ENCODE data around the gene PRKCA.

PRKCA gene

DNA sequence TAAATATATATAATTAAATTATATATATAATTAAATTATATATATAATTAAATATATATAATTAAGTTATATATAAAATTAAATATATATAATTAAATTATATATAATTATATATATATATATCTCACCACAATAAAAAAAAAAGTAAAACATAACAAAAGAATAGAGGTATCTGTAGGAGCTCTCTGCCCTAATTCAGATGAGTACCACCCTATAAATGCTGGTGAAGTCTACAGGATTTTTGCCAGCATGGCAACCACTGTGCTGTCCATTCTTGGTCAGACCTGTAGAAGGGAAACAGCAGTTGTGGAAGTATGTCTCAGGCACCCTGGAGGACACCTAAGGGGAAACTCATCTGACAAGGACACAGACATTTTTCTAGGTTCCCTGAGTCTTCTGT lies 259.7 kb downstream of the PRKCA start:
- Histone ChIP-seq H3K27ac (ENCODE audit: low read depth, low read length) (no peak overlapping the region), H3K27me3 (ENCODE audit: control insufficient read depth, insufficient read depth, low read length) (no peaks in the 10 kb centered on the region), H3K36me3 (ENCODE audit: control insufficient read depth, insufficient read depth, low read length) (no peaks in the 10 kb centered on the region), H3K4me3 (ENCODE audit: low read length) (no peak overlapping the region), H3K9ac (ENCODE audit: low read length) (no peak overlapping the region), H3K4me1 (ENCODE audit: control insufficient read depth, insufficient read depth, low read length) (peaks cover 2% of the 10 kb centered on the region)

DNA sequence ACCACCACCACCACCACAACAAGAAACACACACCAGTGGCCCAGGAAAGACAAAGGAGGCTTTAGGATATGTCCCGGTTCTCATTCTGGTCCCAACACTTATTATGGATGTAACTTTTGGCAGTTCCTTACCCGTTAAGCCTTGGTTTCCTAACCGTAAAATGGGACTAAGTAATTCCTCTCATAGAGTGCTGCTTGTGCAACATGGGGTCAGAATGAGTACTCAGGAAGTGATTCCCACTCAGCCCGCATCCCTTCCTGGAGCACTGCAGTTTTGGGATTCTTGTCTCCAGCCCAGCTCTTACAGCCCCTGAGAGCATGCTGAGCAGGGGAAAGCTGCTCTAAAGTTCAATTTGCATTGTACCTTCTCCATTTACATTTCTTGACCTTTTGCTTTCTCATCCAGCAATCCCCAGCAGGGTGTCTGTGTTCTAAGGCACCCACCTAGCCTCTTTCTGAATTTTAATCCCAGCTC lies 262.6 kb downstream of the PRKCA start:
- no peak overlapping the region for H3K9ac ChIP-seq (ENCODE audit: low read length)
- no peak overlapping the region for H3K27ac ChIP-seq (ENCODE audit: low read depth, low read length)
- H3K36me3 ChIP-seq (ENCODE audit: control insufficient read depth, insufficient read depth, low read length) = no peaks in the 10 kb centered on the region
- H3K4me3 ChIP-seq (ENCODE audit: low read length) = no peak overlapping the region
- peaks cover 4% of the 10 kb centered on the region for H3K4me1 ChIP-seq (ENCODE audit: control insufficient read depth, insufficient read depth, low read length)
- no peaks in the 10 kb centered on the region for H3K27me3 ChIP-seq (ENCODE audit: control insufficient read depth, insufficient read depth, low read length)

DNA sequence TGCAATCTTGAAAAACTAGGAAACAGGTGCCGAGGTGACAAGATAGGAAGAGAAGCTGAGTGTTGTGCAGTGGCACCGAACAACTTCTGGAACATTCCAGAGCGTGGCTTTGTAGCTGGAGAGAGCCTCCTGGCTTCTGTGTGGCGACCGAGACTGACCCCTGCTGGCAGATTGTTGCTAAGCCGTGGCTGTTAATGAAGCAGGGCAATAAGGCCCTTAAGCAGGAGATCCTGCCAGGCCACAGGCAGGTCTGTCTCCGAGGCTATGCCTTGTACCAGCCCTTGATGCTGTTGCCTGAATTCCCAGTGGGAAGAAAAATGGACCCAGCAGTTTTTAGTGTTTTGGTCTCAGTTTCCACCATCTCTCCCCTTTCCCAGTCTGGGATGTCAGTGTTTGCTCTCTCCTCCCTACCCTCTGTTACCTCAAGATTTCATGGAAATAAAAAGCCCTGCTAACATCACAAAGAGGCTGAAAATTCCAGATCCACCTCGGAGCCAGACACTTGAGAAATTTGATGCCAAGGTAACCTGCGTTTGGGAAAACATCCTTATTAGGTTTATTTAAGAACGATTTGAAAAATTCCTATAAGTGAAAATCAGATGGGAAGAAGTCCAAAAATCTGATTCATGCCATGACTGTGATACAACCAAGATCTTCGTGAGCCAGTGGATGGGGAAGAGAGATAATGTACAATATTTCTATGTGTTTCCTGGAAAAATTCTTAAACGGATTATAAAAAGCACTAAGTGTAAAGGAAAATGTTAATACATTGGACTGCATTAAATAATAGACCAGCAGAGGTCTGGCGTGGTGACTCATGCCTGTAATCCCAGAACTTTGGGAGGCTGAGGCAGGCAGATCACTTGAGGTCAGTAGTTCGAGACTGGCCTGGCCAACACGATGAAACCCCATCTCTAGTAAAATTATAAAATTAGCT lies 265.1 kb downstream of the PRKCA start:
- no peak overlapping the region for H3K27ac ChIP-seq (ENCODE audit: low read depth, low read length)
- no peaks in the 10 kb centered on the region for H3K27me3 ChIP-seq (ENCODE audit: control insufficient read depth, insufficient read depth, low read length)
- H3K9ac ChIP-seq (ENCODE audit: low read length) = no peak overlapping the region
- H3K4me3 ChIP-seq (ENCODE audit: low read length) = no peak overlapping the region
- H3K4me1 ChIP-seq (ENCODE audit: control insufficient read depth, insufficient read depth, low read length) = peaks cover 4% of the 10 kb centered on the region
- H3K36me3 ChIP-seq (ENCODE audit: control insufficient read depth, insufficient read depth, low read length) = no peaks in the 10 kb centered on the region

DNA sequence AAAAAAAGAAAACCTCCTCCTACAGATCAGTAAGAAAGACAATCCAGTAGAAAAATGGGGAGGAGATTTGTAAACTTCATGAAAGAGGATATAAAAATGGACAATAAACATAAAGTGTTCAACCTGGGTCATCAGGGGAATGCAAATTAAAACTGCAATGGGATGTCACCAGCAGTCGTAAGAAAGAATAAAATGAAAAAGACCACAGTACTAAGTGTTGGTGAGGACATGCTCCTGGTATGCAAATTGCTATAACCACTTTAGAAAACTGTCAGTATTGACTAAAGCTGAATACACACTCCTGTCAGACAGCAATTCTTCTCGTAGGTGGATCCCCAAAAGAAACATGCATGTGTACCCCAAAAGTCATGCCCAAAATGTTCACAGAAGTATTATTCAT lies 267.2 kb downstream of the PRKCA start:
- Histone ChIP-seq H3K4me1 (ENCODE audit: control insufficient read depth, insufficient read depth, low read length) (peaks cover 4% of the 10 kb centered on the region), H3K36me3 (ENCODE audit: control insufficient read depth, insufficient read depth, low read length) (no peaks in the 10 kb centered on the region), H3K4me3 (ENCODE audit: low read length) (no peak overlapping the region), H3K9ac (ENCODE audit: low read length) (no peak overlapping the region), H3K27ac (ENCODE audit: low read depth, low read length) (no peak overlapping the region), H3K27me3 (ENCODE audit: control insufficient read depth, insufficient read depth, low read length) (no peaks in the 10 kb centered on the region)

DNA sequence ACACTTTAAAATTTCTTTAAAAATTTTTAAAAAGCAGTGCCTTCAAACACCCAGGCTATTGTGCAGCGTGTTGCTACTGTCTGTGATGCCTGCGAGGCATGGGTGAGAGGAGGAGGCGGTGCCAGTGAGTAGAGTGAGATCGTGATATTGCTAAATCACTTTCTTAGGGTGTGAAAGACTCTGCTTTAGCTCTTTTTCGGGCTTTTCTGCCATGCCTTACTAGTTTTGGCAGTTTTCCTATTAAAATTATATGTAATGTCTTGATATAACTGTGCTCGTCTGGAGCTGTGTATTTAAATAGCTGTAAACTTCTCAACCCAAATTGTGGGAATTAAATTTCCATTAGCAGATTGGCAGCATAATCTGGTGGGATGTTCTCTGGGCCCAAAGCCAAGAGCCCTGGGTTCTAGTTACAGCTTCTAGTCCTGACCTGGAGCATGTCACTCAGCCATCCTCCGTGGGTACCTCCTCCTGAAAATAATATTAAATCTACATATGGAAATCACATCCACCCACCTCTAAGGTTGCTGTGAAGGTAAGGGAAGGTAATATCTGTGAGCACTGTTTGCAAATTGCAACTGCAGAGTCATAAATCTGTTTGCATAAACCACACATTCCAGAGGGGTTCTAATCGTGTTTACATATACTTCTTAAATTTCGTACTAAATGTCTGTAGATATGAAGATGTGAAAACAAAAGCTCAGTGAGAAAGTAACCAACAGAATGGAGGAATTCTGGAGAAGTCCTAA lies 268.2 kb downstream of the PRKCA start:
- Histone ChIP-seq H3K27ac (ENCODE audit: low read depth, low read length) (no peak overlapping the region), H3K4me3 (ENCODE audit: low read length) (no peak overlapping the region), H3K9ac (ENCODE audit: low read length) (no peak overlapping the region), H3K36me3 (ENCODE audit: control insufficient read depth, insufficient read depth, low read length) (no peaks in the 10 kb centered on the region), H3K27me3 (ENCODE audit: control insufficient read depth, insufficient read depth, low read length) (no peaks in the 10 kb centered on the region), H3K4me1 (ENCODE audit: control insufficient read depth, insufficient read depth, low read length) (peaks cover 4% of the 10 kb centered on the region)

DNA sequence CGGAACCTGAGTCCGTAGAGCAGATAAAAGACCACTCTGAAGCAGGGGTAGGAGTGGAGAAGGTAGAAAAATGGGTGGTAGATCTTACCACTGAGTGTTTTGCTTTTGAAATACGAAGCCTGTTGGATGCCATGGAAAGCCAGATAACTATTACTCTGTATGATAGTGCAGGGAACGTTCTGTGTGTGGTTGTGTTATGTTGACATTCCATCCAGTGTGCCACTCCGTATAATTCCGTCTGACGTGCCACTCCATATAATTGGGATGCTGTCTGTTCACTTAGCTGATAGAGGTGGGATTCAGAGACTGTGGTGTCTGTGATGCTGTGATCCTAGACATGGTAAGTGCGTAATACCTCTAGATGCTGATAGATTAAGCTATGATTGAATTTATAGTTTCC lies 269.3 kb downstream of the PRKCA start:
- H3K27ac ChIP-seq (ENCODE audit: low read depth, low read length) = no peak overlapping the region
- H3K4me3 ChIP-seq (ENCODE audit: low read length) = no peak overlapping the region
- H3K4me1 ChIP-seq (ENCODE audit: control insufficient read depth, insufficient read depth, low read length) = peaks cover 4% of the 10 kb centered on the region
- no peaks in the 10 kb centered on the region for H3K27me3 ChIP-seq (ENCODE audit: control insufficient read depth, insufficient read depth, low read length)
- H3K9ac ChIP-seq (ENCODE audit: low read length) = no peak overlapping the region
- no peaks in the 10 kb centered on the region for H3K36me3 ChIP-seq (ENCODE audit: control insufficient read depth, insufficient read depth, low read length)

DNA sequence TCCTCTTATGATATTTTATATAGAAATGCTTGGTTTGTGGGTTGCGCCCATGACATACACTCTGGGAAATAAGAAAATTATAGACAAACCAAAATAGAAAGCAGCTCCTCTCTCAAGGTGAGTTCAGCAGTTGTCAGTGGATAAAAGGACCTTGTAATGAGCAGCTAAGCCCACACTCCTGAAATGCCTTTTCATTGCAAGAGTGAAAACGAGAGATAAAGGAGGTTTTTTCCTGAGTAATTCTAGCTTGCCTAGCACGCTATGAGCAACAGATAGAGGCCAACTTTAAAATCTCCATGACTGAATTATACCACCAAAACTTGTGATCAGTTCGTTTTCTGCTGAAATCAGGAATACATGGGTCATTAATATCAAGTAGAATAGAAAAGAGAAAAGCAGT lies 270.7 kb downstream of the PRKCA start:
- H3K27ac ChIP-seq (ENCODE audit: low read depth, low read length) = no peak overlapping the region
- no peaks in the 10 kb centered on the region for H3K4me1 ChIP-seq (ENCODE audit: control insufficient read depth, insufficient read depth, low read length)
- H3K9ac ChIP-seq (ENCODE audit: low read length) = no peak overlapping the region
- no peaks in the 10 kb centered on the region for H3K36me3 ChIP-seq (ENCODE audit: control insufficient read depth, insufficient read depth, low read length)
- no peaks in the 10 kb centered on the region for H3K27me3 ChIP-seq (ENCODE audit: control insufficient read depth, insufficient read depth, low read length)
- H3K4me3 ChIP-seq (ENCODE audit: low read length) = no peak overlapping the region

DNA sequence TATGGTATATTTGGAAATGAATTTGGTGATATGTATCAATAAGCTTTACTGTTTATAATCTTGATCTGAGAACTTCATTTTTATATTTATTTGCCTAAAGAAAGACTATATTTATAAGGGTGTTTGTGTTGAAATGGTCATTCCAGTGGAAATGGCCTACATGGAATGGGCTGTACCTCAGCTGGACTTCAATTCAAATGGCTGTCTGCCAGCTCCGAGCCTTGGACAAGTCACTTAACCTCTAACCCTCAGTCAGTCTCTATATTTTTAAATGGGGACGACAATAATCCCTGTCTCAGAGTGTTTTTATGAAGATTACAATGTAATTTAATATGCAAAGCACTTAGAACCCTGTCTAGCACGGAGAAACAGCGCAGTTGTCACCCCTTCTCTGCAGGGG lies 271.7 kb downstream of the PRKCA start:
- no peak overlapping the region for H3K9ac ChIP-seq (ENCODE audit: low read length)
- H3K4me3 ChIP-seq (ENCODE audit: low read length) = no peak overlapping the region
- H3K27me3 ChIP-seq (ENCODE audit: control insufficient read depth, insufficient read depth, low read length) = no peaks in the 10 kb centered on the region
- H3K27ac ChIP-seq (ENCODE audit: low read depth, low read length) = no peak overlapping the region
- H3K4me1 ChIP-seq (ENCODE audit: control insufficient read depth, insufficient read depth, low read length) = no peaks in the 10 kb centered on the region
- no peaks in the 10 kb centered on the region for H3K36me3 ChIP-seq (ENCODE audit: control insufficient read depth, insufficient read depth, low read length)

DNA sequence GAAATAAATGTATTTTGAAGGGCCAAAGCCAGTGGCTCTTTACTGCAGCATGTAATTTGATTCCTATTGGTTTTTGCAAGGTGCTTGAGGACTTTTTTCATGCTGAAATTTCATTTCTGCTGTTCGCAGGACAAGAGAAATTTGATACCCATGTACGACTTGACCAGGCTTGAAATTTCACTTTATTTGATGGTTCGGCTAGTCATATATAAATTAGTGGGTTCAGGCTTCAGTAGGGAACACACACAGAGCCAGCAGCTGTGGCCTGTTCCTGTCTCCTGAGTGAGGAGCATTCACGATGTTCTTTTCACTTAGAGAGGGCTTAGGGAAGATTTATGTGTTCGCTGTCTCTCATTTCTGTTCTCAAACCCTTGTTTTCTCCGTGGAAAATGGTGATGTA lies 274.1 kb downstream of the PRKCA start:
- H3K4me1 ChIP-seq (ENCODE audit: control insufficient read depth, insufficient read depth, low read length) = peaks cover 5% of the 10 kb centered on the region
- H3K27ac ChIP-seq (ENCODE audit: low read depth, low read length) = no peak overlapping the region
- H3K36me3 ChIP-seq (ENCODE audit: control insufficient read depth, insufficient read depth, low read length) = no peaks in the 10 kb centered on the region
- no peaks in the 10 kb centered on the region for H3K27me3 ChIP-seq (ENCODE audit: control insufficient read depth, insufficient read depth, low read length)
- H3K9ac ChIP-seq (ENCODE audit: low read length) = no peak overlapping the region
- no peak overlapping the region for H3K4me3 ChIP-seq (ENCODE audit: low read length)

DNA sequence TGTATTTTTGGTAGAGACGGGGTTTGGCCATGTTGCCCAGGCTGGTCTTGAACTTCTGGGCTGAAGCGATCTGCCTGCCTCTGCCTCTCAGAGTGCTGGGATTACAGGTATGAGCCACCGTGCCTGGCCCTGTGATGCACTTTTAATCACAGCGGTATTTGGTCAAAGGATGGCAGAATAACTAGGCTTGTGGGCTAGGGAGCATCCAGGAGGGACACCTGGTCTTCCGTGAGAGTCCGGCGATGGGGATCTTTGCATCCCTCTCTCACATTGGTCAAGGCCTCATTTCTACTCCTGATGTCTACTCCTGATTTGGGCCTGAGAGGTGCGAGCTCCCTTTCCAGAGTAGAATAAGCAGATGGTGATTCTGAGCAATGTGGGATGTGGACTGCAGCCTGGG lies 274.6 kb downstream of the PRKCA start:
- Histone ChIP-seq H3K9ac (ENCODE audit: low read length) (no peak overlapping the region), H3K27ac (ENCODE audit: low read depth, low read length) (no peak overlapping the region), H3K36me3 (ENCODE audit: control insufficient read depth, insufficient read depth, low read length) (peaks cover 2% of the 10 kb centered on the region), H3K27me3 (ENCODE audit: control insufficient read depth, insufficient read depth, low read length) (no peaks in the 10 kb centered on the region), H3K4me1 (ENCODE audit: control insufficient read depth, insufficient read depth, low read length) (peaks cover 5% of the 10 kb centered on the region), H3K4me3 (ENCODE audit: low read length) (no peak overlapping the region)

DNA sequence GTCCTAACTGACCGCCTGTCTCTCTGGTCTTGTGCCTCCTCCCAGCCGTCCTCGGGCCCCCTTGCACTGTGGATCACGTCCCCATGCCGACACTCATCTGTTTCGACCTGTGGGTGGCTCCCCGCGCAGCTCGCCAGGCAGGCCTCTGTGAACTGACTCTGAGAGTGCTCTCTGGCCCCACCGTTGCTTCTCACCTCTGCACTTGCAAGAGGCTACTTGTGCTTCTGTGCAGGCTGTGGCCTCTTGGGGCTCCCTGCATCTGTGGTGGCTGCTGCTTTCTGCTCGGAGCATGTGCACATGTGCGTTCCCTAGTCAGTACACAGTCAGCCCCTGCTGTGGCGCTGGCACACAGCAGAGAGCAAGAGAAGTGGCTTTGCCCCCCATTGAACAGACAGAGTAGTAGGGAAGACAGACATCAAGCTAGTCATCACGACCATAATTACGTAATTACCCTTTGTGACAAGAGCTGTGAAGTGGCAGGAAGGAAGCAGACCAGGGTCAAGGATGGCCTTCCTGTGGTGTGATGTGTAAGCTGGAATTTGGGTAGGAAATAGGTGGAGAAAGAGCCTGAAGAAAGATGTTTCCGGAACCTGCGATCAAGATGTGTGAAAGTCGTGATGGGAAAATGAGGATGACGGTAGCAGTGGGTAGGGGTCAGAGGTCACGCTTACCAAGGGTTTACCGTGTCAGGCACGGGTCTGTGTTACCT lies 276.5 kb downstream of the PRKCA start:
- H3K27ac ChIP-seq (ENCODE audit: low read depth, low read length) = no peak overlapping the region
- peaks cover 7% of the 10 kb centered on the region for H3K4me1 ChIP-seq (ENCODE audit: control insufficient read depth, insufficient read depth, low read length)
- H3K27me3 ChIP-seq (ENCODE audit: control insufficient read depth, insufficient read depth, low read length) = no peaks in the 10 kb centered on the region
- H3K4me3 ChIP-seq (ENCODE audit: low read length) = no peak overlapping the region
- H3K36me3 ChIP-seq (ENCODE audit: control insufficient read depth, insufficient read depth, low read length) = peaks cover 2% of the 10 kb centered on the region
- H3K9ac ChIP-seq (ENCODE audit: low read length) = no peak overlapping the region

DNA sequence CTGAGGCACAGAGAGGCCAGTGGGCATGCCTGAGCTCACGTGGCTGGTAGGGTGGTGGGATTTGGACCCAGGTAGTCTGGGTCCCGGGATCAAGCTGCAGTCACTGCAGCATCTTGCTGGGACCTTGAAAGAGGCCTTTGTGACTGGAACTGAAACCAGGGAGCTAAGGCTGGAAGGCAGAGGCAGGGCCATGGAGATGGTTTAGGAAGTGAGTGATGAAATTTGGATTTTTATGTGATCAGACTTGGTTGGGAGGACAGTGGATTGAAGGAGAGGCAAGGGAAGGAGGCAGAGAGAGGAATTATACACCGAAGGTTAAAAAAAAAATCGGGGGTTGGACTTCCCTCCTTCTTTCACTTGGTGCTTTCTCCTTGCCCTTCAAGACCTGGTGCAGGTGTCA lies 277.1 kb downstream of the PRKCA start:
- peaks cover 2% of the 10 kb centered on the region for H3K36me3 ChIP-seq (ENCODE audit: control insufficient read depth, insufficient read depth, low read length)
- H3K27me3 ChIP-seq (ENCODE audit: control insufficient read depth, insufficient read depth, low read length) = no peaks in the 10 kb centered on the region
- H3K4me1 ChIP-seq (ENCODE audit: control insufficient read depth, insufficient read depth, low read length) = peaks cover 7% of the 10 kb centered on the region
- no peak overlapping the region for H3K4me3 ChIP-seq (ENCODE audit: low read length)
- H3K9ac ChIP-seq (ENCODE audit: low read length) = no peak overlapping the region
- peak overlapping the region; percentile 34 for H3K27ac ChIP-seq (ENCODE audit: low read depth, low read length)

All from rectal smooth muscle tissue (tissue), 1 donor.